Activated T-helper 9 cell treated with anti-CD3 and anti-CD28 coated beads, Interleukin-2, amount 50 U/mL, for 16 hours (primary cell): Measurements from ENCODE around the gene GPR82.
"Not testable (repeated sequence)": the region's sequence is repeated elsewhere in the genome, so short reads cannot be mapped to it uniquely, and the experiment has no call there.

Experiments used
- DNase-seq: peaks from one replicate; pipeline ENCODE4 v3.0.0-alpha.2; 2020; ENCODE audit warnings: low read depth

Gene GPR82

GRCh38 chrX:41718481-41719235, 5.3 kb upstream of the GPR82 start:
- DNase-seq, result no peak

- DNase-seq, result not testable (repeated sequence)
These were observed 4.4 kb upstream of the GPR82 start for GRCh38 chrX:41719610-41720009.

GRCh38 chrX:41720125-41720779, 3.7 kb upstream of the GPR82 start:
- peak; percentile 19 for DNase-seq

- DNase-seq, result no peak
These were observed 2.4 kb upstream of the GPR82 start for GRCh38 chrX:41721590-41721989.

- DNase-seq, result no peak
These were observed 1.8 kb upstream of the GPR82 start for GRCh38 chrX:41722214-41722613.

- DNase-seq, result no peak
These were observed 964 bp upstream of the GPR82 start for GRCh38 chrX:41722816-41723618.

- no peak for DNase-seq
These were observed 4.1 kb downstream of the GPR82 start for GRCh38 chrX:41728125-41728524.

- DNase-seq, result no peak
These were observed 6.1 kb downstream of the GPR82 start for GRCh38 chrX:41730081-41730480.

GRCh38 chrX:41732260-41732659, 8.3 kb downstream of the GPR82 start:
- DNase-seq, result no peak

GRCh38 chrX:41733939-41734338, 10.0 kb downstream of the GPR82 start:
- no peak for DNase-seq

GRCh38 chrX:41734530-41734929, 10.5 kb downstream of the GPR82 start:
- no peak for DNase-seq

GRCh38 chrX:41737065-41737464, 13.1 kb downstream of the GPR82 start:
- no peak for DNase-seq

GRCh38 chrX:41739871-41740270, 15.9 kb downstream of the GPR82 start:
- no peak for DNase-seq

GRCh38 chrX:41750716-41751115, 26.7 kb downstream of the GPR82 start:
- no peak for DNase-seq

GRCh38 chrX:41758401-41758800, 34.4 kb downstream of the GPR82 start:
- no peak for DNase-seq

- no peak for DNase-seq
These were observed 35.8 kb downstream of the GPR82 start for GRCh38 chrX:41759817-41760216.

GRCh38 chrX:41761169-41761568, 37.2 kb downstream of the GPR82 start:
- no peak for DNase-seq

- no peak for DNase-seq
These were observed 37.7 kb downstream of the GPR82 start for GRCh38 chrX:41761702-41762101.

GRCh38 chrX:41779030-41779564, 55.1 kb downstream of the GPR82 start:
- no peak for DNase-seq
